ENCODE results near the gene PHYHD1.

Gene PHYHD1

DNA sequence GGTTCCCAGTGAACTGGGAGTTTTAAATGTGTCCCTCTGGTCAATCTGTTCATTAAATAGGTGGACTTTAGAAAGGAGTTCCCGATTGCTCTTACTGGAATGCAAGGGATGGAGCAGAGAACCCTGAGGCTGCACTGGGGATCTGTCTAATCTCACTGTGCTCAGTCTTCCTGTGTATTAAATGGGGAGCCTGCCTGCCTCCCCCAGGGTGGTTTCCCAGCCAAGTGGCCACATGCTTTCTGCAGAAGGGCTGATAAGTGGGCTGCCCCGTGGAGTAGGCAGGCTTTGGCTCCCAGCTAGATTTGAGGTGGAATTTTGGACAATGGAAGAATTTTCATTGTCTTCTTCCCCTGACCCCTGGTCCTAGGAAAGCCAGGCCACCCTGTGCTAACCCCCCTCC is 14.0 kb upstream of the PHYHD1 start:
- Histone ChIP-seq H3K4me1 (peaks cover 0 to 70% (median 58%) of the 10 kb centered on the region in 4 donors), H3K27me3 (no peaks in the 10 kb centered on the region), H3K9me3 (no peaks in the 10 kb centered on the region), H3K4me3 (no peak overlapping the region), H3K36me3 (peaks cover 38 to 55% (median 46%) of the 10 kb centered on the region in 3 donors), H3K27ac (peak overlapping the region in 1 of 2 donors; percentile 35)
- intact Hi-C loops (cut with DNase I; ENCODE audit: low total_unique reads), result no loop called here
- no peak for DNase-seq
- TF ChIP-seq, protein P1, sequence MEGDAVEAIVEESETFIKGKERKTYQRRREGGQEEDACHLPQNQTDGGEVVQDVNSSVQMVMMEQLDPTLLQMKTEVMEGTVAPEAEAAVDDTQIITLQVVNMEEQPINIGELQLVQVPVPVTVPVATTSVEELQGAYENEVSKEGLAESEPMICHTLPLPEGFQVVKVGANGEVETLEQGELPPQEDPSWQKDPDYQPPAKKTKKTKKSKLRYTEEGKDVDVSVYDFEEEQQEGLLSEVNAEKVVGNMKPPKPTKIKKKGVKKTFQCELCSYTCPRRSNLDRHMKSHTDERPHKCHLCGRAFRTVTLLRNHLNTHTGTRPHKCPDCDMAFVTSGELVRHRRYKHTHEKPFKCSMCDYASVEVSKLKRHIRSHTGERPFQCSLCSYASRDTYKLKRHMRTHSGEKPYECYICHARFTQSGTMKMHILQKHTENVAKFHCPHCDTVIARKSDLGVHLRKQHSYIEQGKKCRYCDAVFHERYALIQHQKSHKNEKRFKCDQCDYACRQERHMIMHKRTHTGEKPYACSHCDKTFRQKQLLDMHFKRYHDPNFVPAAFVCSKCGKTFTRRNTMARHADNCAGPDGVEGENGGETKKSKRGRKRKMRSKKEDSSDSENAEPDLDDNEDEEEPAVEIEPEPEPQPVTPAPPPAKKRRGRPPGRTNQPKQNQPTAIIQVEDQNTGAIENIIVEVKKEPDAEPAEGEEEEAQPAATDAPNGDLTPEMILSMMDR (IDR thresholded peaks at IDR 0.05), result no peak

DNA sequence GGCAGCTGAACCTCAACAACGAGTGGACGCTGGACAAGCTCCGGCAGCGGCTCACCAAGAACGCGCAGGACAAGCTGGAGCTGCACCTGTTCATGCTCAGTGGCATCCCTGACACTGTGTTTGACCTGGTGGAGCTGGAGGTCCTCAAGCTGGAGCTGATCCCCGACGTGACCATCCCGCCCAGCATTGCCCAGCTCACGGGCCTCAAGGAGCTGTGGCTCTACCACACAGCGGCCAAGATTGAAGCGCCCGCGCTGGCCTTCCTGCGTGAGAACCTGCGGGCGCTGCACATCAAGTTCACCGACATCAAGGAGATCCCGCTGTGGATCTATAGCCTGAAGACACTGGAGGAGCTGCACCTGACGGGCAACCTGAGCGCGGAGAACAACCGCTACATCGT is 12.4 kb upstream of the PHYHD1 start:
- intact Hi-C loops (cut with DNase I; ENCODE audit: low total_unique reads), result no loop called here
- Histone ChIP-seq H3K36me3 (peaks cover 38 to 46% (median 46%) of the 10 kb centered on the region in 3 donors), H3K4me3 (no peak overlapping the region), H3K4me1 (peaks cover 0 to 70% (median 59%) of the 10 kb centered on the region in 4 donors), H3K27ac (no peak overlapping the region), H3K27me3 (no peaks in the 10 kb centered on the region), H3K9me3 (no peaks in the 10 kb centered on the region)
- no peak for DNase-seq
- TF ChIP-seq, protein P1 (IDR thresholded peaks at IDR 0.05), result no peak

DNA sequence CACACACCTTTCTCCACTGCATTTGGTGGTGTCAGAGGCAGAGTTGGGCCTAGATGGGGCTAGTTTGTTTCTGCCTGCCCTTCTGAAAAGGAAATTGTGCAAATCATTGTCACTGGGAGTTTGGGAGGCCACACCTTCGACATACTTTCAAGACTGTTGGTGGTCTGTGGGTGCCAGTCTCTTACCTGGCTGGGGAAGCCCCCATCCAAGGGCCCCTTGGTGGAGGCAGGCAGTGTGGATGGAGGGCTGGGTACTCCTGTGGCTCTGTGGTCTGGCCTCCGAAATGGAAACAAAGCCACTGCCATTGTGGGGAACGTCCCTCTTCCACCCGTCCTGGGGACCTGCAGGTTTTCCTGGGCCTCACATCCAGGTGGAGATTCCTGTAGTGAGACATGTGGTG is 10.9 kb upstream of the PHYHD1 start:
- peak overlapping the region; percentile 91 to 95 for H3K27ac ChIP-seq
- peaks cover 6 to 71% (median 63%) of the 10 kb centered on the region in 4 donors for H3K4me1 ChIP-seq

DNA sequence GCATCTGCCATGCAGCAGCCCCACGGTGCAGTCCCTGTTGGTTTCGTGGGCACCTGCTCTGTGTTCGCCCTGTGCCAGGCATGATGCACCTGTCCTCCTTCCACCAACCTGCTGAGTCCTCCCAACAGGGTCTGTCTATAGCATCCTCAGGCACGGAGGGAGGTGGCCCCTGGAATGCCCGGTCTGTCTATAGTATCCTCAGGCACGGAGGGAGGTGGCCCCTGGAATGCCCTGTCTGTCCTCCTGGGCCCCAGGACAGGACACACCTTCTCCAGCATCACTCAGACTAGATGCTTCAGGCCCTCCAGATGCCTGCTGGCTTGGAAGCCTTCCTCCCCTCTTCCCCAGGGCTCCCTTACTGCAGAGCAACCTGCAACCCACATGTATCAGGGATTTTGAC is 9.9 kb upstream of the PHYHD1 start:
- peaks cover 11 to 77% (median 72%) of the 10 kb centered on the region in 4 donors for H3K4me1 ChIP-seq

More for the DNA sequence above, 10.9 kb upstream of the PHYHD1 start:
- Histone ChIP-seq H3K9me3 (no peaks in the 10 kb centered on the region), H3K36me3 (peaks cover 38 to 52% (median 48%) of the 10 kb centered on the region in 3 donors), H3K27me3 (no peaks in the 10 kb centered on the region), H3K4me3 (no peak overlapping the region)
- TF ChIP-seq, protein P1 (IDR thresholded peaks at IDR 0.05), result no peak
- intact Hi-C loops (cut with DNase I; ENCODE audit: low total_unique reads), result no loop called here
- DNase-seq, result no peak

DNA sequence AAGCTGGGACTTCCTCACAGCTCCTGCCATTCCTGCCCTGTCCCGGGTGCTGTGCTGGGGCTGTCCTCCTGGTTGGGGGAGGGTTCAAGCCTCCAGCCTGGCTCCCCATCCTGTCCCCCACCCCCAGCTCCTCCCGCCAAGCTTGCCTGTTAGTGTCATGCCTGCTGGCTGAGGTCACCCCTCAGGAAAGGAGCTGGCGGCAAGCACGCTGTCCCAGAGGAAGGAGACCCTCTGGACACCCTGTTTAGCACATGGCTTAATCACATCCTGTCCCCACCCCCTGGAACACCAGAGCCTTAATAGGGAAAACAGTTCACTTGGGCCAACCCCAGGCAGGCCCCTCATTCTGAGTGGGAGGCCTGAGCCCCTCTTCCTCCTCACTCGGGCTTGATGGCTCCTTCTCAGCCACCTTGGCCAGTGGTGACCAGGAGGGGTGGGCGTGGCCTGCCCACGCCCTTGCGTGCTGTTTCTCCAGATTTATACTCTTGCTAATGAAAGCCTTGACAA is 9.2 kb upstream of the PHYHD1 start:
- H3K9me3 ChIP-seq, result no peaks in the 10 kb centered on the region
- H3K27ac ChIP-seq, result peak overlapping the region; percentile 91 to 95
- H3K4me1 ChIP-seq, result peaks cover 17 to 82% (median 77%) of the 10 kb centered on the region in 4 donors
- TF ChIP-seq, protein P1 (IDR thresholded peaks at IDR 0.05), result no peak
- no peaks in the 10 kb centered on the region for H3K27me3 ChIP-seq
- intact Hi-C loops (cut with DNase I; ENCODE audit: low total_unique reads), result no loop called here
- H3K4me3 ChIP-seq, result peak overlapping the region in 1 of 2 donors; percentile 4
- H3K36me3 ChIP-seq, result peaks cover 46 to 60% (median 58%) of the 10 kb centered on the region in 3 donors
- DNase-seq, result peak; percentile 66 to 89

More for the DNA sequence above, 9.9 kb upstream of the PHYHD1 start:
- intact Hi-C loops (cut with DNase I; ENCODE audit: low total_unique reads), result no loop called here
- no peak overlapping the region for H3K4me3 ChIP-seq
- H3K27ac ChIP-seq, result peak overlapping the region; percentile 91 to 95
- H3K36me3 ChIP-seq, result peaks cover 39 to 57% (median 53%) of the 10 kb centered on the region in 3 donors
- H3K9me3 ChIP-seq, result no peaks in the 10 kb centered on the region
- DNase-seq, result no peak
- TF ChIP-seq, protein P1 (IDR thresholded peaks at IDR 0.05), result no peak
- H3K27me3 ChIP-seq, result no peaks in the 10 kb centered on the region

Data from tibial artery (tissue), 4 donors.